ENCODE results near the gene PABPC3. TPM values are rescaled to one million over a fixed set of nuclear protein-coding genes. Genes with fewer than 3 reads are reported as not detected.

Gene PABPC3
- polyA plus RNA-seq, 1 of the 3 experiments (the other 2 are of a cell fraction): 0.02 TPM

- Histone ChIP-seq H3K4me3 (ENCODE audit: low read depth in 2 of 2, low read length in 1 of 2) (no peak overlapping the region), H3K27me3 (ENCODE audit: insufficient read depth) (peaks cover 10% of the 10 kb centered on the region; the same call in 1 of the 2 replicates), H2AFZ (ENCODE audit: low read depth) (no peak overlapping the region), H3F3A (replicated peaks; ENCODE audit: insufficient read depth) (no peaks in the 10 kb centered on the region), H3K36me3 (replicated peaks in 1 of 2; ENCODE audit: control insufficient read depth in 1 of 2, insufficient read depth in 2 of 2, low read length in 1 of 2) (no peaks in the 10 kb centered on the region), H3K27ac (ENCODE audit: low read depth in 2 of 2, low read length in 1 of 2) (no peak overlapping the region), H3K9me3 (no peaks in the 10 kb centered on the region), H3K9ac (no peak overlapping the region), H3K9me2 (no peaks in the 10 kb centered on the region), H4K20me1 (ENCODE audit: insufficient read depth) (no peaks in the 10 kb centered on the region), H3K4me1 (ENCODE audit: control insufficient read depth in 1 of 2, insufficient read depth in 2 of 2, low read depth in 1 of 2, low read length in 1 of 2) (no peaks in the 10 kb centered on the region; a peak in 1 of 4 replicates), H3K4me2 (no peak overlapping the region), H3K79me2 (ENCODE audit: insufficient read depth) (no peaks in the 10 kb centered on the region)
- WGBS (ENCODE audit: low lambda C conversion rate): 3% methylated on average over 1 of the region's 1 CpG
- ChIA-PET CTCF (interaction anchor here (1.4 kb wide), 1 partner anchor 16 kb away, joined by 3 read pairs; no protein-coding TSS in a partner anchor), POLR2A (no interaction called here)
- DNase-seq: no peak
- TF ChIP-seq, protein P1, sequence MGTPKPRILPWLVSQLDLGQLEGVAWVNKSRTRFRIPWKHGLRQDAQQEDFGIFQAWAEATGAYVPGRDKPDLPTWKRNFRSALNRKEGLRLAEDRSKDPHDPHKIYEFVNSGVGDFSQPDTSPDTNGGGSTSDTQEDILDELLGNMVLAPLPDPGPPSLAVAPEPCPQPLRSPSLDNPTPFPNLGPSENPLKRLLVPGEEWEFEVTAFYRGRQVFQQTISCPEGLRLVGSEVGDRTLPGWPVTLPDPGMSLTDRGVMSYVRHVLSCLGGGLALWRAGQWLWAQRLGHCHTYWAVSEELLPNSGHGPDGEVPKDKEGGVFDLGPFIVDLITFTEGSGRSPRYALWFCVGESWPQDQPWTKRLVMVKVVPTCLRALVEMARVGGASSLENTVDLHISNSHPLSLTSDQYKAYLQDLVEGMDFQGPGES (IDR thresholded peaks at IDR 0.05; ENCODE audit: low read depth, low read length): no peak
These were observed 44.9 kb upstream of the PABPC3 start for GRCh38 chr13:25051065-25051464.

DNA sequence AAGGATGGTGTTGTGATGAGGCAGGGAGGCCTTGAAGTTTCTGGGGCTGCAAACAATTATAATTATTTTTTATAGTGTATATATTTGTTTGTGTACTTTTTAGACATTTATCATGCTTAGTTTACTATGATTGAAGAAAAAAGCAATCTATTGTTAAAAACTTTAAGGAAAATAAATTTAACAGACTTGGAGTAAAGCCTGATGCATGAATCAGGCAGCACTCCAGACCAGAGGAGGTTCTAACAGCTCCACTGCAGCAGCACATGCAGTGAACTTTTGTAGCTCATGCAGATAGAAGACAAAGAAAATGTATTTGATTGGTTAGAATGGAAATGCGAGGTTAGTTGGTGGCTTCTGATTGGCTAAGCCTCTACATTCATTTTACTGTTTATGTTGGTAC, 36.8 kb upstream of the PABPC3 start:
- Histone ChIP-seq H3K27ac (ENCODE audit: low read depth in 2 of 2, low read length in 1 of 2) (no peak overlapping the region), H3K9ac (no peak overlapping the region), H3K9me3 (no peaks in the 10 kb centered on the region), H4K20me1 (ENCODE audit: insufficient read depth) (no peaks in the 10 kb centered on the region), H3K79me2 (ENCODE audit: insufficient read depth) (no peaks in the 10 kb centered on the region), H3K27me3 (ENCODE audit: insufficient read depth) (no peaks in the 10 kb centered on the region; the same call in 1 of the 2 replicates), H3F3A (replicated peaks; ENCODE audit: insufficient read depth) (no peaks in the 10 kb centered on the region), H3K9me2 (no peaks in the 10 kb centered on the region), H3K4me1 (ENCODE audit: control insufficient read depth in 1 of 2, insufficient read depth in 2 of 2, low read depth in 1 of 2, low read length in 1 of 2) (no peaks in the 10 kb centered on the region), H3K36me3 (replicated peaks in 1 of 2; ENCODE audit: control insufficient read depth in 1 of 2, insufficient read depth in 2 of 2, low read length in 1 of 2) (no peaks in the 10 kb centered on the region), H3K4me2 (no peak overlapping the region), H2AFZ (ENCODE audit: low read depth) (no peak overlapping the region), H3K4me3 (ENCODE audit: low read depth in 2 of 2, low read length in 1 of 2) (no peak overlapping the region)
- DNase-seq: no peak
- ChIA-PET CTCF (no interaction called here), POLR2A (no interaction called here)
- 11% methylated on average over 1 of the region's 1 CpG for whole genome bisulfite sequencing (ENCODE audit: low lambda C conversion rate)
- TF ChIP-seq, protein P2, sequence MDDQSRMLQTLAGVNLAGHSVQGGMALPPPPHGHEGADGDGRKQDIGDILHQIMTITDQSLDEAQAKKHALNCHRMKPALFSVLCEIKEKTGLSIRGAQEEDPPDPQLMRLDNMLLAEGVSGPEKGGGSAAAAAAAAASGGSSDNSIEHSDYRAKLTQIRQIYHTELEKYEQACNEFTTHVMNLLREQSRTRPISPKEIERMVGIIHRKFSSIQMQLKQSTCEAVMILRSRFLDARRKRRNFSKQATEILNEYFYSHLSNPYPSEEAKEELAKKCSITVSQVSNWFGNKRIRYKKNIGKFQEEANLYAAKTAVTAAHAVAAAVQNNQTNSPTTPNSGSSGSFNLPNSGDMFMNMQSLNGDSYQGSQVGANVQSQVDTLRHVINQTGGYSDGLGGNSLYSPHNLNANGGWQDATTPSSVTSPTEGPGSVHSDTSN (IDR thresholded peaks at IDR 0.05): no peak
- TF ChIP-seq MXI1 (IDR thresholded peaks at IDR 0.05; ENCODE audit: low read depth, low read length) (no peak), CHD2 (IDR thresholded peaks at IDR 0.05; ENCODE audit: low read length, partially characterized antibody) (no peak), ZBTB33 (IDR thresholded peaks at IDR 0.05; ENCODE audit: borderline replicate concordance, low read depth) (no peak), GABPA (IDR thresholded peaks at IDR 0.05; ENCODE audit: low read depth) (no peak), SIN3A (IDR thresholded peaks at IDR 0.05; ENCODE audit: borderline replicate concordance, low read depth, low read length) (no peak), FOSL2 (IDR thresholded peaks at IDR 0.05; ENCODE audit: borderline replicate concordance, low read depth) (no peak), GATA2 (CRISPR knock-in tag; IDR thresholded peaks at IDR 0.05) (no peak), EZH2phosphoT487 (IDR thresholded peaks at IDR 0.05; ENCODE audit: borderline replicate concordance, low read depth) (no peak), TAF1 (IDR thresholded peaks at IDR 0.05; ENCODE audit: borderline replicate concordance, low read depth, low read length) (no peak), MEF2A (IDR thresholded peaks at IDR 0.05; ENCODE audit: borderline replicate concordance, low read depth) (no peak), RXRA (IDR thresholded peaks at IDR 0.05; ENCODE audit: borderline replicate concordance, low read depth) (no peak), RCOR1 (IDR thresholded peaks at IDR 0.05; ENCODE audit: low read length) (no peak), POLR2AphosphoS5 (IDR thresholded peaks at IDR 0.05; ENCODE audit: low read depth, low read length) (no peak), EP300 (IDR thresholded peaks at IDR 0.05; ENCODE audit: borderline replicate concordance in 1 of 2, low read depth in 1 of 2, low read length in 1 of 2) (no peak)
- TF ChIP-seq, protein P1 (IDR thresholded peaks at IDR 0.05; ENCODE audit: low read depth, low read length): no peak
